HFF-Myc (cell line): ENCODE results near the gene CACNA2D4.

ENCODE experiments used
- DNase-seq: peaks from one replicate; pipeline ENCODE4 v3.0.0-alpha.2; 2011; ENCODE audit warnings: low read depth; ENCODE audit errors: extremely low read depth
- H3K4me3 ChIP-seq: replicated peaks from 2 replicates; pipeline ENCODE4 v1.5.1; 2011; ENCODE audit warnings: low read depth, mild to moderate bottlenecking, control low read depth, low read length
- TF ChIP-seq, protein P1 (sequence below): IDR thresholded peaks from 2 replicates; pipeline ENCODE4 v1.5.1; 2012; ENCODE audit warnings: mild to moderate bottlenecking, low read depth, low read length, control low read depth; ENCODE audit errors: missing control alignments

Gene CACNA2D4

DNA sequence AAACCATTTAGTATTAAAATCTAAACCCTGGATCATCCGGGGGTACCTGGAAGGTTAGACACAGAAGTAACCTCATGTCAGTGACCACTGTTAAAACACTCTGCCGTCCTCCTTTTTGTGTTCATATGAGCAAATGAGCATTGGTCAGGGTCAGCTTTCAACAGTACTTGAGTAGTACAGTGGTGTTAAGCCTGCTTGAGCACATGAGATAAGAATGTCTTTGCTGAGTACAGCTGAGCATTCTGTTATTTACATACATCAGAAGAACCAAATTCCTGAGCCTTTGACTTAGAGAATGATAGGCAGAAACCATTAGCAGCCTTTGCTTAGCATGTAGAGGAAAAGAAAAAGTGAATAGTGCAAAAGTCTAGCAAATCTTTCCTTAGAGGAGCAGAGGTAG lies 136.7 kb downstream of the CACNA2D4 start:
- DNase-seq = no peak
- no peak overlapping the region for H3K4me3 ChIP-seq
- TF ChIP-seq, protein P1, sequence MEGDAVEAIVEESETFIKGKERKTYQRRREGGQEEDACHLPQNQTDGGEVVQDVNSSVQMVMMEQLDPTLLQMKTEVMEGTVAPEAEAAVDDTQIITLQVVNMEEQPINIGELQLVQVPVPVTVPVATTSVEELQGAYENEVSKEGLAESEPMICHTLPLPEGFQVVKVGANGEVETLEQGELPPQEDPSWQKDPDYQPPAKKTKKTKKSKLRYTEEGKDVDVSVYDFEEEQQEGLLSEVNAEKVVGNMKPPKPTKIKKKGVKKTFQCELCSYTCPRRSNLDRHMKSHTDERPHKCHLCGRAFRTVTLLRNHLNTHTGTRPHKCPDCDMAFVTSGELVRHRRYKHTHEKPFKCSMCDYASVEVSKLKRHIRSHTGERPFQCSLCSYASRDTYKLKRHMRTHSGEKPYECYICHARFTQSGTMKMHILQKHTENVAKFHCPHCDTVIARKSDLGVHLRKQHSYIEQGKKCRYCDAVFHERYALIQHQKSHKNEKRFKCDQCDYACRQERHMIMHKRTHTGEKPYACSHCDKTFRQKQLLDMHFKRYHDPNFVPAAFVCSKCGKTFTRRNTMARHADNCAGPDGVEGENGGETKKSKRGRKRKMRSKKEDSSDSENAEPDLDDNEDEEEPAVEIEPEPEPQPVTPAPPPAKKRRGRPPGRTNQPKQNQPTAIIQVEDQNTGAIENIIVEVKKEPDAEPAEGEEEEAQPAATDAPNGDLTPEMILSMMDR = no peak

DNA sequence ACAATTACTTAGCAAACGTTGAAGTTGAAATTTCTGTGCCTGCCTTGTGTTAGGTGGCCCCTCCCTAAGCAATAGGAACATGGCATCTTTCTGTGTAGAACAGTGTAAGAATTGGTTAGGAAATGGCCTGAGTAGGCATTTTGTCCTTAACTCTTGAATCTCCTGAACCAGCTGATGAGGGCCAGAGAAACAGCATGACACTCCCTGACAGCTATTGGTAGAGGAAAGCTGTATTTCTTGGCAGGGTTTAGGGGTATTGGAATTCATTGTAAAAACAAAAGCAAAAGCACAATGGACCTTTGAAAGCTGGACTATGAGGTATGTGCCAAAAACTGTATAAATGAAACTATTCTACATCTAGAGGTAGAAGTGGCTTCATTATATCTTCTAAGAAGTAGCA lies 138.7 kb downstream of the CACNA2D4 start:
- TF ChIP-seq, protein P1 = no peak
- no peak for DNase-seq
- no peak overlapping the region for H3K4me3 ChIP-seq

DNA sequence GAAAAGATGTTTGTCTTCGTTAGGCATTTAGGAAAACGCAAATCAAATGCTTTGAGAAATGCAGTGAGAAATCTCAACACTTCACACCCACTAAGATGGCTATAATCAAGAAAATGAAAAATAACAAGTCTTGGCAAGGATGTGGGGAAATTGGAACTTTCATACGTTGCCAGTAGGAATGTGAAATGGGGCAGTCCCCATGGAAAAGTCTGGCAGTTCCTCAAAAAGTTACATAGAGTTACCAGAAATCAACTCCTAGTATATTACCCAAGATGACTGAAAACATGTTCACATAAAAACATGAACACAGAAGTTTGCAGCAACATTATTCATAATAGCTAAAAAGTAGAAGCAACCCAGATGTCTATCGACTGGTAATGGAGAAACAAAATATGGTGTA lies 139.5 kb downstream of the CACNA2D4 start:
- H3K4me3 ChIP-seq = no peak overlapping the region
- DNase-seq = no peak
- TF ChIP-seq, protein P1 = no peak

GRCh38 chr12:1777798-1778197 lies 140.7 kb downstream of the CACNA2D4 start:
- TF ChIP-seq, protein P1 = no peak
- peak; percentile 14 for DNase-seq

GRCh38 chr12:1776170-1776921 lies 142.1 kb downstream of the CACNA2D4 start:
- TF ChIP-seq, protein P1 = no peak
- peak; percentile 20 for DNase-seq
- H3K4me3 ChIP-seq = no peak overlapping the region

More at GRCh38 chr12:1777798-1778197, 140.7 kb downstream of the CACNA2D4 start:
- H3K4me3 ChIP-seq = no peak overlapping the region

- TF ChIP-seq, protein P1 = no peak
These were observed 144.4 kb downstream of the CACNA2D4 start for GRCh38 chr12:1773937-1774655.

More at GRCh38 chr12:1773937-1774655, 144.4 kb downstream of the CACNA2D4 start:
- H3K4me3 ChIP-seq = no peak overlapping the region
- DNase-seq = no peak
